Measurements from ENCODE around the gene CTSW. TPM values are rescaled to one million over a fixed set of nuclear protein-coding genes. Genes with fewer than 3 reads are reported as not detected.

Gene CTSW
- total RNA-seq, 4 donors from 2014 or later: 0.20 to 0.49 (median 0.32) TPM; not detected in 1

DNA sequence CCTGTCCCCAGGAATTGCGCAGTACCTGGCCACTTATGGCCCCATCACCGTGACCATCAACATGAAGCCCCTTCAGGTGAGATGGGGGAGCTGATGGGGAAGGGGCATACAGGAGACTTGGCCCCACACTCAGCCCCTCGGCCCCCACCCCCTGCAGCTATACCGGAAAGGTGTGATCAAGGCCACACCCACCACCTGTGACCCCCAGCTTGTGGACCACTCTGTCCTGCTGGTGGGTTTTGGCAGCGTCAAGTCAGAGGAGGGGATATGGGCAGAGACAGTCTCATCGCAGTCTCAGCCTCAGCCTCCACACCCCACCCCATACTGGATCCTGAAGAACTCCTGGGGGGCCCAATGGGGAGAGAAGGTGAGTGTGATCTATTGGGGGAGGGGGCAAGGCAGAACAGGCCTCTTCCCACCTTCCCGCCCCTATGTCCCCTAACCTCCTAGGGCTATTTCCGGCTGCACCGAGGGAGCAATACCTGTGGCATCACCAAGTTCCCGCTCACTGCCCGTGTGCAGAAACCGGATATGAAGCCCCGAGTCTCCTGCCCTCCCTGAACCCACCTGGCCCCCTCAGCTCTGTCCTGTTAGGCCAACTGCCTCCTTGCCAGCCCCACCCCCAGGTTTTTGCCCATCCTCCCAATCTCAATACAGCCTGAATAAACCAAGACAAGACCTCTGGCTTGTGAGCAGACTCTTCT, 3.6 kb downstream of the CTSW start:
- Histone ChIP-seq H3K4me1 (peaks cover 8 to 9% of the 10 kb centered on the region in 2 donors), H3K27me3 (no peaks in the 10 kb centered on the region), H3K9me3 (no peaks in the 10 kb centered on the region), H3K27ac (no peak overlapping the region), H3K36me3 (peaks cover 0 to 44% of the 10 kb centered on the region in 2 donors), H3K4me3 (no peak overlapping the region)
- in situ Hi-C loops (cut with MboI; ENCODE audit: low sequenced_read_pairs in 4 of 4) (loop anchor here (5.0 to 10.0 kb wide), 4 partner anchors 82 to 112 kb away; partner anchors contain the start of gene SART1 (in 1 of the 4)), intact Hi-C loops (cut with DNase I; ENCODE audit: low total_unique reads) (no loop called here)
- no peak for DNase-seq
- no peak for ATAC-seq
- TF ChIP-seq POLR2A (IDR thresholded peaks at IDR 0.05) (no peak), CTCF (IDR thresholded peaks at IDR 0.05 in 4 of 5, conservative IDR thresholded peaks at IDR 0.05 in 1 of 5) (no peak)

GRCh38 chr11:65883786-65884715, 4.4 kb downstream of the CTSW start:
- Histone ChIP-seq H3K4me1 (peaks cover 10 to 13% of the 10 kb centered on the region in 2 donors), H3K27ac (no peak overlapping the region), H3K27me3 (no peaks in the 10 kb centered on the region), H3K4me3 (no peak overlapping the region), H3K36me3 (peaks cover 0 to 44% of the 10 kb centered on the region in 2 donors), H3K9me3 (no peaks in the 10 kb centered on the region)
- ATAC-seq: no peak
- no peak for TF ChIP-seq POLR2A (IDR thresholded peaks at IDR 0.05)
- TF ChIP-seq CTCF (IDR thresholded peaks at IDR 0.05 in 4 of 5, conservative IDR thresholded peaks at IDR 0.05 in 1 of 5): no peak
- in situ Hi-C loops (cut with MboI; ENCODE audit: low sequenced_read_pairs in 4 of 4): loop anchor here (5.0 to 10.0 kb wide), 4 partner anchors 81 to 111 kb away; partner anchors contain the start of gene SART1 (in 1 of the 4)
- no peak for DNase-seq
- intact Hi-C loops (cut with DNase I; ENCODE audit: low total_unique reads): loop anchor here (1.0 kb wide), 1 partner anchor 105 kb away; no protein-coding TSS in a partner anchor

DNA sequence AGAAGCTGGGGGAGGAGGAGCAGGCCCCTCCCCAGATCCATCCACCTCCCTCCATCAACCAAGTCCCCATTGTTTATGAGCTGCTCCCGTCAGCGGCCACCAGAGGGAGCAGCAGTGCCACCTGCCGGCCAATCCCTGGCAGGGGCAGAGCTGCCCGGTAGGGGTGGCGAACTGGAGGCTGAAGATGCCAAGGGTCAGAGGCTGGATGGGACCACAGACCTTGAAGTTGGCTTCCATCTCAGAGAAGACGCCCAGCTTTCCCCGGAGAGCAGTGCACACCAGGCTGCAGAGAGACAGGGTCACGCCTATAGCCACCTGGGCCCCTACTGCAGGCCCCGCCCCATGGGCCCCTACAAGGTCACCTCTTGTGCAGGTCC, 5.1 kb downstream of the CTSW start:
- DNase-seq (peak in 1 of 2 donors; percentile 61), ATAC-seq (peak in 1 of 2 donors; percentile 19)
- in situ Hi-C loops (cut with MboI; ENCODE audit: low sequenced_read_pairs in 4 of 4) (loop anchor here (5.0 to 10.0 kb wide), 4 partner anchors 80 to 110 kb away; partner anchors contain the start of gene SART1 (in 1 of the 4)), intact Hi-C loops (cut with DNase I; ENCODE audit: low total_unique reads) (loop anchor here (1.0 kb wide), 1 partner anchor 105 kb away; no protein-coding TSS in a partner anchor)
- Histone ChIP-seq H3K27me3 (no peaks in the 10 kb centered on the region), H3K4me1 (peaks cover 16 to 19% of the 10 kb centered on the region in 2 donors), H3K27ac (no peak overlapping the region), H3K4me3 (no peak overlapping the region), H3K36me3 (peaks cover 0 to 44% of the 10 kb centered on the region in 2 donors), H3K9me3 (no peaks in the 10 kb centered on the region)
- TF ChIP-seq POLR2A (IDR thresholded peaks at IDR 0.05) (no peak), CTCF (IDR thresholded peaks at IDR 0.05 in 4 of 5, conservative IDR thresholded peaks at IDR 0.05 in 1 of 5) (peak; percentile 98 to 99 (median 99))

- no peak for DNase-seq
- Histone ChIP-seq H3K9me3 (no peaks in the 10 kb centered on the region), H3K27ac (no peak overlapping the region), H3K4me1 (peaks cover 21 to 24% of the 10 kb centered on the region in 2 donors), H3K4me3 (no peak overlapping the region), H3K27me3 (no peaks in the 10 kb centered on the region), H3K36me3 (peaks cover 0 to 44% of the 10 kb centered on the region in 2 donors)
- intact Hi-C loops (cut with DNase I; ENCODE audit: low total_unique reads) (no loop called here), in situ Hi-C loops (cut with MboI; ENCODE audit: low sequenced_read_pairs in 4 of 4) (loop anchor here (10.0 kb wide), 3 partner anchors 80 to 110 kb away; partner anchors contain the start of gene SART1 (in 1 of the 4))
- TF ChIP-seq POLR2A (IDR thresholded peaks at IDR 0.05) (no peak), CTCF (IDR thresholded peaks at IDR 0.05 in 4 of 5, conservative IDR thresholded peaks at IDR 0.05 in 1 of 5) (no peak)
- no peak for ATAC-seq
These were observed 5.6 kb downstream of the CTSW start for GRCh38 chr11:65885231-65885630.
